NCI-H1105 (cell line): ENCODE results near the gene NACC2.
"Not testable (repeated sequence)": the region's sequence is repeated elsewhere in the genome, so short reads cannot be mapped to it uniquely, and the experiment has no call there.

ENCODE experiments used
- DNase-seq: peaks from one replicate; lab custom pipeline; 2025; lab: John Stamatoyannopoulos, UW

The NACC2 gene

GRCh38 chr9:136044971-136045594, 50.0 kb downstream of the NACC2 start:
- DNase-seq: no peak

GRCh38 chr9:136044207-136044970, 50.7 kb downstream of the NACC2 start:
- DNase-seq: no peak

GRCh38 chr9:136043441-136043991, 51.6 kb downstream of the NACC2 start:
- DNase-seq: no peak

GRCh38 chr9:136042541-136042940, 52.5 kb downstream of the NACC2 start:
- DNase-seq: no peak

- DNase-seq: not testable (repeated sequence)
These were observed 54.2 kb downstream of the NACC2 start for GRCh38 chr9:136040848-136041247.

- DNase-seq: no peak
These were observed 55.6 kb downstream of the NACC2 start for GRCh38 chr9:136039488-136039887.

- DNase-seq: no peak
These were observed 58.2 kb downstream of the NACC2 start for GRCh38 chr9:136036848-136037247.

- no peak for DNase-seq
These were observed 59.0 kb downstream of the NACC2 start for GRCh38 chr9:136036050-136036449.

GRCh38 chr9:136031741-136032730, 63.1 kb downstream of the NACC2 start:
- no peak for DNase-seq

GRCh38 chr9:136031094-136031493, 64.0 kb downstream of the NACC2 start:
- no peak for DNase-seq

GRCh38 chr9:136029556-136029955, 65.5 kb downstream of the NACC2 start:
- no peak for DNase-seq

- DNase-seq: no peak
These were observed 66.2 kb downstream of the NACC2 start for GRCh38 chr9:136028760-136029470.

- not testable (repeated sequence) for DNase-seq
These were observed 68.2 kb downstream of the NACC2 start for GRCh38 chr9:136026943-136027289.

- no peak for DNase-seq
These were observed 68.7 kb downstream of the NACC2 start for GRCh38 chr9:136026266-136026942.

GRCh38 chr9:136025481-136025880, 69.6 kb downstream of the NACC2 start:
- no peak for DNase-seq

GRCh38 chr9:136024696-136025316, 70.3 kb downstream of the NACC2 start:
- DNase-seq: no peak

- DNase-seq: no peak
These were observed 70.8 kb downstream of the NACC2 start for GRCh38 chr9:136024286-136024685.

- no peak for DNase-seq
These were observed 71.5 kb downstream of the NACC2 start for GRCh38 chr9:136023410-136024225.

GRCh38 chr9:136022731-136023409, 72.2 kb downstream of the NACC2 start:
- no peak for DNase-seq
